ENCODE measurements around the gene BTNL8. TPM values are rescaled to one million over a fixed set of nuclear protein-coding genes. Genes with fewer than 3 reads are reported as not detected.
"Not testable (repeated sequence)": the region's sequence is repeated elsewhere in the genome, so short reads cannot be mapped to it uniquely, and the experiment has no call there.

The BTNL8 gene
- total RNA-seq, 3 donors from 2014 or later (not counting 1 experiment from before 2014, with no cell fraction given): 0.75 TPM; not detected in 2

DNA sequence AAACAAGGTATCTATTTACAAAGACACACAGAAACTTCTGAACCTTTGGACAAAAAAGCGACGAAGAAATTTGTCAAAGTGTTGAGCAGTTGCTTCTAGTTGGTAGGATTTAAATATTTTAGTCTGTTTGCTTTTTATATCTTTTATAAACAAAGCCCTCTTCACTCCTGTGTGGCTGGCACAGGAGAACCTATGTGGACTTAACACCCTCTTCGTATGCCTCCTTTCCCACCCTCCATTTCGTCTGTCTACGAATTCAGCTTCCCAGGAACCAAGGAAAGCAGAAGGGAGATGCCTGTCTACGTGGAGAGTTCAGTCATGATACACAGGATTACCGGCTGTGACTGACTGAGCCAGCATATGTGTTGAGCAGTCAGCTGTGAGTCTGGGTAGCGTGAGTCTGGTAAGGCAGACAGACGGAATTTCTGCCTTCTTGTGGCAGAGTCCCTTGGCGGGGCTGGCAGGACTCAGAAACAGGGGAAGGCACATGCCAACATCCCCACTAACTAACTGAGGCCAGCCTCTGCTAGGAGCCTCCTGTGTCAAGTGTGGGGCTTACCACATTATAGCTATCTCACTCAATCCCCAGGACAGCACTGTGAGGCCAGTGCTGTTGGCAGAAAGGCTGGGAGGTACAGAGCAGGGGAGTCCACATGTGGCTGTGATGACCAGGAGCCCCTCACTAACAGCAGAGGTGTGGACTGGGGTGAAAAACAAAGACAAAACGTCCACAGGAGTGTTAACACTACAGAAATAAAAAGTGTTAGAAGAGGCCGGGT, 24.0 kb upstream of the BTNL8 start:
- WGBS (ENCODE audit: insufficient coverage): 82% methylated on average over 10 of the region's 12 CpGs
- intact Hi-C loops (cut with micrococcal nuclease): no loop called here
- DNase-seq: no peak
- no peak for ATAC-seq
- Mint-ChIP-seq H3K36me3 (no peaks in the 10 kb centered on the region), H3K4me3 (no peak overlapping the region), H3K27me3 (ENCODE audit: low read depth in 2 of 2) (peaks cover 0 to 13% of the 10 kb centered on the region in 2 donors), H3K27ac (no peak overlapping the region), H3K9me3 (no peaks in the 10 kb centered on the region), H3K4me1 (no peaks in the 10 kb centered on the region)
- H3K27me3 ChIP-seq (ENCODE audit: control insufficient read depth, insufficient read depth, low read length): no peaks in the 10 kb centered on the region
- TF ChIP-seq, protein P1, sequence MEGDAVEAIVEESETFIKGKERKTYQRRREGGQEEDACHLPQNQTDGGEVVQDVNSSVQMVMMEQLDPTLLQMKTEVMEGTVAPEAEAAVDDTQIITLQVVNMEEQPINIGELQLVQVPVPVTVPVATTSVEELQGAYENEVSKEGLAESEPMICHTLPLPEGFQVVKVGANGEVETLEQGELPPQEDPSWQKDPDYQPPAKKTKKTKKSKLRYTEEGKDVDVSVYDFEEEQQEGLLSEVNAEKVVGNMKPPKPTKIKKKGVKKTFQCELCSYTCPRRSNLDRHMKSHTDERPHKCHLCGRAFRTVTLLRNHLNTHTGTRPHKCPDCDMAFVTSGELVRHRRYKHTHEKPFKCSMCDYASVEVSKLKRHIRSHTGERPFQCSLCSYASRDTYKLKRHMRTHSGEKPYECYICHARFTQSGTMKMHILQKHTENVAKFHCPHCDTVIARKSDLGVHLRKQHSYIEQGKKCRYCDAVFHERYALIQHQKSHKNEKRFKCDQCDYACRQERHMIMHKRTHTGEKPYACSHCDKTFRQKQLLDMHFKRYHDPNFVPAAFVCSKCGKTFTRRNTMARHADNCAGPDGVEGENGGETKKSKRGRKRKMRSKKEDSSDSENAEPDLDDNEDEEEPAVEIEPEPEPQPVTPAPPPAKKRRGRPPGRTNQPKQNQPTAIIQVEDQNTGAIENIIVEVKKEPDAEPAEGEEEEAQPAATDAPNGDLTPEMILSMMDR (IDR thresholded peaks at IDR 0.05): no peak
- no peaks in the 10 kb centered on the region for H3K36me3 ChIP-seq (ENCODE audit: control insufficient read depth, insufficient read depth, low read length)
- no peak overlapping the region for H3K4me3 ChIP-seq (ENCODE audit: low read length)
- H3K4me1 ChIP-seq (ENCODE audit: control insufficient read depth, insufficient read depth, low read length): peaks cover 3% of the 10 kb centered on the region
- no peak overlapping the region for H3K27ac ChIP-seq (ENCODE audit: low read length)
- no peaks in the 10 kb centered on the region for H3K9me3 ChIP-seq (ENCODE audit: control insufficient read depth, insufficient read depth, low read length)

DNA sequence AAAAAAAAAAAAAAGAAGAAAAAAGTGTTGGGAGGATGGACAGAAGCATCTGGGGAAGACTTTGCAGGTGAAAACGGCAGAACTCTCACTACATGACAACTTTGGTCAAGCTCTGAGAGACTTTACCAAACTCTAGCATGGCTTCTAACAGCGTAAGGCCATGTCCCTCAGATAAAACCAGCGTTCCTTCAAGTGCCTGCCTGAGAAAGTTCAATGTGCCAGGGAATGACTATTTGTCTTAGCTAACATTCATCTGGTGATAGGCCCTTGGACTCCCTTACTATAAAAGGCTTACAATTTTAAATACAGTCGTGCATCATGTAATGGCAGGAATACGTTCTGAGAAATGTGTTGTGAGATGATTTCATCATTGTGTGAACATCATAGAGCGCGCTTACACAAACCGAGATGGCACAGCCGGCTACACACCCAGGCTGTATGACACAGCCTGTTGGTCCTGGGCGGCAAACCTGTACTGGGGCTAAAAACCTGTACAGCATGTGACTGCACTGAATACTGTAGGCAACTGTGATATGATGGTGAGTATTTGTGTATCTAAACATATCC, 23.0 kb upstream of the BTNL8 start:
- no peak overlapping the region for H3K27ac ChIP-seq (ENCODE audit: low read length)
- Mint-ChIP-seq H3K9me3 (no peaks in the 10 kb centered on the region), H3K27me3 (ENCODE audit: low read depth in 2 of 2) (peaks cover 0 to 16% of the 10 kb centered on the region in 2 donors), H3K4me1 (no peaks in the 10 kb centered on the region), H3K4me3 (no peak overlapping the region), H3K36me3 (no peaks in the 10 kb centered on the region), H3K27ac (no peak overlapping the region)
- no peaks in the 10 kb centered on the region for H3K36me3 ChIP-seq (ENCODE audit: control insufficient read depth, insufficient read depth, low read length)
- DNase-seq: no peak
- peaks cover 3% of the 10 kb centered on the region for H3K4me1 ChIP-seq (ENCODE audit: control insufficient read depth, insufficient read depth, low read length)
- TF ChIP-seq, protein P1 (IDR thresholded peaks at IDR 0.05): no peak
- H3K9me3 ChIP-seq (ENCODE audit: control insufficient read depth, insufficient read depth, low read length): no peaks in the 10 kb centered on the region
- H3K4me3 ChIP-seq (ENCODE audit: low read length): no peak overlapping the region
- WGBS (ENCODE audit: insufficient coverage): 75% methylated on average over 10 of the region's 10 CpGs
- no peak for ATAC-seq
- intact Hi-C loops (cut with micrococcal nuclease): no loop called here
- no peaks in the 10 kb centered on the region for H3K27me3 ChIP-seq (ENCODE audit: control insufficient read depth, insufficient read depth, low read length)

GRCh38 chr5:180885845-180886529, 13.0 kb upstream of the BTNL8 start:
- H3K27ac ChIP-seq (ENCODE audit: low read length); H3K27me3 ChIP-seq (ENCODE audit: control insufficient read depth, insufficient read depth, low read length); DNase-seq; H3K4me3 ChIP-seq (ENCODE audit: low read length); H3K36me3 ChIP-seq (ENCODE audit: control insufficient read depth, insufficient read depth, low read length); H3K9me3 Mint-ChIP-seq; H3K36me3 Mint-ChIP-seq; ATAC-seq; H3K4me3 Mint-ChIP-seq; H3K4me1 Mint-ChIP-seq; intact Hi-C loops (cut with micrococcal nuclease); H3K4me1 ChIP-seq (ENCODE audit: control insufficient read depth, insufficient read depth, low read length); H3K9me3 ChIP-seq (ENCODE audit: control insufficient read depth, insufficient read depth, low read length); H3K27ac Mint-ChIP-seq: not testable (repeated sequence)
- 79% methylated on average over 11 of the region's 11 CpGs for WGBS (ENCODE audit: insufficient coverage)
- H3K27me3 Mint-ChIP-seq (ENCODE audit: low read depth in 2 of 2): peaks cover 51 to 65% of the 10 kb centered on the region in 2 donors

GRCh38 chr5:180889381-180889780, 9.6 kb upstream of the BTNL8 start:
- TF ChIP-seq, protein P1 (IDR thresholded peaks at IDR 0.05): no peak
- Mint-ChIP-seq H3K27me3 (ENCODE audit: low read depth in 2 of 2) (peaks cover 45 to 65% of the 10 kb centered on the region in 2 donors), H3K9me3 (no peaks in the 10 kb centered on the region), H3K4me1 (no peaks in the 10 kb centered on the region), H3K36me3 (no peaks in the 10 kb centered on the region), H3K27ac (no peak overlapping the region), H3K4me3 (no peak overlapping the region)
- intact Hi-C loops (cut with micrococcal nuclease): no loop called here
- ATAC-seq (no peak), DNase-seq (no peak)
- H3K4me3 ChIP-seq (ENCODE audit: low read length): no peak overlapping the region
- H3K27me3 ChIP-seq (ENCODE audit: control insufficient read depth, insufficient read depth, low read length): peaks cover 2% of the 10 kb centered on the region
- 77% methylated on average over 7 of the region's 7 CpGs for WGBS (ENCODE audit: insufficient coverage)
- no peaks in the 10 kb centered on the region for H3K36me3 ChIP-seq (ENCODE audit: control insufficient read depth, insufficient read depth, low read length)
- H3K4me1 ChIP-seq (ENCODE audit: control insufficient read depth, insufficient read depth, low read length): no peaks in the 10 kb centered on the region
- no peak overlapping the region for H3K27ac ChIP-seq (ENCODE audit: low read length)
- no peaks in the 10 kb centered on the region for H3K9me3 ChIP-seq (ENCODE audit: control insufficient read depth, insufficient read depth, low read length)

- H3K4me1 ChIP-seq (ENCODE audit: control insufficient read depth, insufficient read depth, low read length); H3K9me3 ChIP-seq (ENCODE audit: control insufficient read depth, insufficient read depth, low read length); H3K27ac ChIP-seq (ENCODE audit: low read length); H3K27me3 ChIP-seq (ENCODE audit: control insufficient read depth, insufficient read depth, low read length); intact Hi-C loops (cut with micrococcal nuclease); H3K36me3 Mint-ChIP-seq; ATAC-seq; H3K27ac Mint-ChIP-seq; H3K36me3 ChIP-seq (ENCODE audit: control insufficient read depth, insufficient read depth, low read length); DNase-seq; H3K4me3 Mint-ChIP-seq; H3K4me1 Mint-ChIP-seq; H3K4me3 ChIP-seq (ENCODE audit: low read length); H3K9me3 Mint-ChIP-seq: not testable (repeated sequence)
- peaks cover 27 to 44% of the 10 kb centered on the region in 2 donors for H3K27me3 Mint-ChIP-seq (ENCODE audit: low read depth in 2 of 2)
- 100% methylated on average over 1 of the region's 1 CpG for WGBS (ENCODE audit: insufficient coverage)
These were observed 3.6 kb upstream of the BTNL8 start for GRCh38 chr5:180895330-180895729.
